NB4 (cell line): ENCODE data around the gene ADAM29.

Source experiments
- CTCF ChIP-seq: IDR thresholded peaks from one replicate; pipeline ENCODE4 v1.5.1; 2012; ENCODE audit warnings: low read depth, low read length
- MAX ChIP-seq: IDR thresholded peaks from 2 replicates; pipeline ENCODE4 v1.6.1; 2011; ENCODE audit warnings: low read depth, low read length
- POLR2A ChIP-seq: IDR thresholded peaks from 2 replicates; pipeline ENCODE4 v1.6.1; 2011; ENCODE audit warnings: mild to moderate bottlenecking; ENCODE audit not compliant: insufficient read length; ENCODE audit errors: extremely low read depth

- TF ChIP-seq CTCF (no peak), MAX (no peak), POLR2A (no peak)
These were observed 99.6 kb downstream of the ADAM29 start for GRCh38 chr4:175017751-175018150.
